Measurements from ENCODE around the gene TLCD3B. TPM values are rescaled to one million over a fixed set of nuclear protein-coding genes. Genes with fewer than 3 reads are reported as not detected.

The TLCD3B gene
- total and polyA plus RNA-seq, 7 donors, result 0.54 TPM; not detected in 6

GRCh38 chr16:30025574-30025973 lies 5.5 kb downstream of the TLCD3B start:
- DNase-seq, result no peak
- Histone ChIP-seq H3K36me3 (no peaks in the 10 kb centered on the region), H3K4me3 (no peak overlapping the region), H3K27ac (no peak overlapping the region), H3K27me3 (peaks cover 20 to 56% (median 39%) of the 10 kb centered on the region in 3 donors), H3K4me1 (peaks cover 0 to 14% (median 12%) of the 10 kb centered on the region in 4 donors), H3K9me3 (no peaks in the 10 kb centered on the region)
- WGBS, 2 donors, result 39 to 66% methylated on average over 7 of the region's 7 CpGs
- TF ChIP-seq CTCF (IDR thresholded peaks at IDR 0.05) (no peak), POLR2AphosphoS5 (IDR thresholded peaks at IDR 0.05) (no peak), POLR2A (IDR thresholded peaks at IDR 0.05) (no peak), EP300 (IDR thresholded peaks at IDR 0.05) (no peak)
- intact Hi-C loops (cut with DNase I), result no loop called here

DNA sequence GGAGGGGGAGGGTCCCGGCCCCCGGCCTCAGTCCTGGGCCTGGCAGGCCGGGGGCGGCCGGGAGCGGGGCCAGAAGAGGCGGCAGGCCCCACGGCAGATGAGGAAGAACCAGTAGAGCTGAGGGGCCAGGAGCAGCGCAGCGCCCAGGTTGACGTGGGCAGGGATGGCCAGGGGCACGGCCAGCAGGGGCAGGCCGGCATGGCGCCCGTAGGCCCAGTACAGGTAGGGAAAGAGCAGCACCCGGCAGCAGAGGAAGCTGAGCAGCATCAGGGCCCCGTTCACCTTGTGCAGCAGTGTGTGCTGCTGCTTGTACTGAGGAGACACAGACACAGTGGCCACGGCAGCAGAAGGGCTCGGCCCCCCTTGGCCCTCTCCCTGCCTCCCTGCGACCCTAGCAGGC lies 5.9 kb downstream of the TLCD3B start:
- peaks cover 16 to 52% (median 35%) of the 10 kb centered on the region in 3 donors for H3K27me3 ChIP-seq
- intact Hi-C loops (cut with DNase I), result no loop called here
- H3K27ac ChIP-seq, result no peak overlapping the region
- H3K4me1 ChIP-seq, result peaks cover 0 to 12% (median 11%) of the 10 kb centered on the region in 4 donors
- H3K9me3 ChIP-seq, result no peaks in the 10 kb centered on the region
- TF ChIP-seq CTCF (IDR thresholded peaks at IDR 0.05), result no peak
- TF ChIP-seq EP300 (IDR thresholded peaks at IDR 0.05), result no peak
- TF ChIP-seq POLR2AphosphoS5 (IDR thresholded peaks at IDR 0.05), result no peak
- no peak for TF ChIP-seq POLR2A (IDR thresholded peaks at IDR 0.05)
- DNase-seq, result no peak
- H3K36me3 ChIP-seq, result no peaks in the 10 kb centered on the region
- H3K4me3 ChIP-seq, result no peak overlapping the region
- 69 to 73% methylated on average over 20 of the region's 20 CpGs for WGBS, 2 donors

DNA sequence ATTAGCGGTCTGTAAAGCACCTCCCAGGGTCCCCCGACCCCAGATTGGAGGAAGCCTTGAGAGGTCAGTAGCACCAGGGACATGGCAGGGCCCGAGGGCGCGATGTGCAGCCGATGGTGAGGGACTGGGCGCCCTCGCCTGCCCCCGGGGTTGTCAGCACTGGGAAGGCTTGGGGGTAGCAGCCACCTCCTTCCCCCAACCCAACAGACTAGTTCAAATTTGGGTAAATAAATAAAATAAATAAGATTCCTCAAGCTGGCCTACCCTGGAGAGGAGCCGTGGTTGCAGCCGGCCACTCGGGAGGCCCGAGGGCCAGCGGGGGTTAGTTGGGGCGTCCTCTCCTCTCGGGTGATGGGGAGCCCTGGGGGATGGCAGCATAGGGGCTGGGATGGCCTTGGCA lies 6.6 kb downstream of the TLCD3B start:
- no peak for DNase-seq
- H3K36me3 ChIP-seq, result no peaks in the 10 kb centered on the region
- no peak overlapping the region for H3K27ac ChIP-seq
- peaks cover 0 to 12% (median 11%) of the 10 kb centered on the region in 4 donors for H3K4me1 ChIP-seq
- 69 to 74% methylated on average over 16 of the region's 16 CpGs for WGBS, 2 donors
- H3K27me3 ChIP-seq, result peaks cover 11 to 45% (median 28%) of the 10 kb centered on the region in 3 donors
- no peak for TF ChIP-seq POLR2AphosphoS5 (IDR thresholded peaks at IDR 0.05)
- no peak for TF ChIP-seq CTCF (IDR thresholded peaks at IDR 0.05)
- TF ChIP-seq POLR2A (IDR thresholded peaks at IDR 0.05), result no peak
- no peaks in the 10 kb centered on the region for H3K9me3 ChIP-seq
- intact Hi-C loops (cut with DNase I), result loop anchor here (5.0 kb wide), 2 partner anchors 167 to 322 kb away; no protein-coding TSS in a partner anchor
- no peak overlapping the region for H3K4me3 ChIP-seq

GRCh38 chr16:30023586-30023985 lies 7.5 kb downstream of the TLCD3B start:
- no peak for DNase-seq
- Histone ChIP-seq H3K27me3 (peaks cover 2 to 36% (median 20%) of the 10 kb centered on the region in 3 donors), H3K27ac (no peak overlapping the region), H3K36me3 (no peaks in the 10 kb centered on the region), H3K9me3 (no peaks in the 10 kb centered on the region), H3K4me1 (peaks cover 0 to 12% (median 11%) of the 10 kb centered on the region in 4 donors), H3K4me3 (no peak overlapping the region)
- intact Hi-C loops (cut with DNase I), result loop anchor here (5.0 kb wide), 2 partner anchors 166 to 321 kb away; no protein-coding TSS in a partner anchor
- no peak for TF ChIP-seq POLR2AphosphoS5 (IDR thresholded peaks at IDR 0.05)
- no peak for TF ChIP-seq CTCF (IDR thresholded peaks at IDR 0.05)
- TF ChIP-seq POLR2A (IDR thresholded peaks at IDR 0.05), result no peak
- TF ChIP-seq EP300 (IDR thresholded peaks at IDR 0.05), result no peak
- 81 to 86% methylated on average over 11 of the region's 11 CpGs for WGBS, 2 donors

DNA sequence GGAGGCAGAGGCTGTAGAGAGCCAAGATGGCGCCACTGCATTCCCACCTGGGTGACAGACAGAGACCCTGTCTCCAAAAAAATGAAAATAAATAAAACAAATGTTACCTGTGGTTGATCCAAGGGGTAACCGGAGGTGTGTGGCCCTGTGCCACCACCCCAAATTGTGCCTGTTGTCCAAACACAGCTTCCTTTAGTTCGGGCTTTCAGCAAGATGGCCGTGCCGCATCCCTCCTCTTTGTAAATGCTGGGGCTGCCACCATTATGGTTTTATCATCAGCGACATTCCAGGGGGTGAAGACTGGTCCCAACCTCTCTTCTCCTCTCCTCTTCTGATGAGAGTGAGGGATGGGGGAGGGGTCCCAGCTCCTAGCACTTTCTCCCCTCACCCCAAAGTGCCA lies 8.2 kb downstream of the TLCD3B start, which contains the start of gene C16orf92:
TSS of gene C16orf92 (plus strand) at position 312 of the 400 bp plus-strand sequence. CDS start 143 bp downstream, outside the sequence.
- intact Hi-C loops (cut with DNase I), result loop anchor here (5.0 kb wide), 2 partner anchors 166 to 321 kb away; no protein-coding TSS in a partner anchor
- H3K4me3 ChIP-seq, result no peak within 1 kb of the TSS
- no peaks in the 10 kb centered on the region for H3K36me3 ChIP-seq
- no peak within 1 kb of the TSS for H3K27ac ChIP-seq
- 81 to 88% methylated on average over 6 of the region's 6 CpGs for WGBS, 2 donors
- peaks cover 0 to 12% (median 11%) of the 10 kb centered on the region in 4 donors for H3K4me1 ChIP-seq
- no peak for TF ChIP-seq EP300 (IDR thresholded peaks at IDR 0.05)
- no peak for TF ChIP-seq CTCF (IDR thresholded peaks at IDR 0.05)
- no peak for TF ChIP-seq POLR2AphosphoS5 (IDR thresholded peaks at IDR 0.05)
- no peak for TF ChIP-seq POLR2A (IDR thresholded peaks at IDR 0.05)
- no peaks in the 10 kb centered on the region for H3K9me3 ChIP-seq
- no peak for DNase-seq
- peaks cover 0 to 29% (median 15%) of the 10 kb centered on the region in 3 donors for H3K27me3 ChIP-seq
